Measurements from ENCODE around the gene PARD3B.

GRCh38 chr2:205220559-205220958 is 675.3 kb downstream of the PARD3B start:
- no peak for TF ChIP-seq CTCF (conservative IDR thresholded peaks at IDR 0.05; ENCODE audit: low read depth in 2 of 2)
- no peak for TF ChIP-seq CREB1 (CRISPR knock-in tag; IDR thresholded peaks at IDR 0.05; ENCODE audit: low read depth)
- TF ChIP-seq, protein P1, sequence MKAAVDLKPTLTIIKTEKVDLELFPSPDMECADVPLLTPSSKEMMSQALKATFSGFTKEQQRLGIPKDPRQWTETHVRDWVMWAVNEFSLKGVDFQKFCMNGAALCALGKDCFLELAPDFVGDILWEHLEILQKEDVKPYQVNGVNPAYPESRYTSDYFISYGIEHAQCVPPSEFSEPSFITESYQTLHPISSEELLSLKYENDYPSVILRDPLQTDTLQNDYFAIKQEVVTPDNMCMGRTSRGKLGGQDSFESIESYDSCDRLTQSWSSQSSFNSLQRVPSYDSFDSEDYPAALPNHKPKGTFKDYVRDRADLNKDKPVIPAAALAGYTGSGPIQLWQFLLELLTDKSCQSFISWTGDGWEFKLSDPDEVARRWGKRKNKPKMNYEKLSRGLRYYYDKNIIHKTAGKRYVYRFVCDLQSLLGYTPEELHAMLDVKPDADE (IDR thresholded peaks at IDR 0.05), result no peak
- TF ChIP-seq EZH2 (IDR thresholded peaks at IDR 0.05; ENCODE audit: low read depth, unreplicated experiment), result no peak
- TF ChIP-seq POLR2AphosphoS5 (IDR thresholded peaks at IDR 0.05; ENCODE audit: low read depth), result no peak
- TF ChIP-seq REST (IDR thresholded peaks at IDR 0.05; ENCODE audit: unreplicated experiment), result no peak
